CD4-positive, alpha-beta T cell treated with Interferon gamma for 1 hour (primary cell): ENCODE results near the gene PAGR1.
A peak's percentile ranks its signal among the peaks of the same experiment; 100 is the strongest.
"Not testable (repeated sequence)": the region's sequence is repeated elsewhere in the genome, so short reads cannot be mapped to it uniquely, and the experiment has no call there.

ENCODE experiments used
- DNase-seq: peaks from one replicate; pipeline ENCODE4 v3.0.0-alpha.2; 2020

Gene PAGR1

GRCh38 chr16:29813644-29814562 lies 2.0 kb upstream of the PAGR1 start:
- DNase-seq: no peak

GRCh38 chr16:29814592-29814991 lies 1.4 kb upstream of the PAGR1 start:
- DNase-seq: no peak

GRCh38 chr16:29815032-29815721 lies 775 bp upstream of the PAGR1 start:
- DNase-seq: no peak

- DNase-seq: peak; percentile 41
Observed at GRCh38 chr16:29816694-29817441, 916 bp downstream of the PAGR1 start.

GRCh38 chr16:29818082-29818481 lies 2.1 kb downstream of the PAGR1 start:
- DNase-seq: no peak

GRCh38 chr16:29819506-29819905 lies 3.6 kb downstream of the PAGR1 start:
- no peak for DNase-seq

- DNase-seq: peak; percentile 50
Observed at GRCh38 chr16:29820271-29820701, 4.3 kb downstream of the PAGR1 start, which contains the start of gene MVP. TSS of gene MVP (plus strand) at chr16:29820462. CDS start at chr16:29830550, 10,088 bp downstream.

- peak; percentile 55 for DNase-seq
Observed at GRCh38 chr16:29820730-29821642, 5.0 kb downstream of the PAGR1 start.

- no peak for DNase-seq
Observed at GRCh38 chr16:29821643-29822115, 5.7 kb downstream of the PAGR1 start.

GRCh38 chr16:29824589-29825144 lies 8.7 kb downstream of the PAGR1 start:
- DNase-seq: no peak

- DNase-seq: no peak
Observed at GRCh38 chr16:29825145-29826044, 9.4 kb downstream of the PAGR1 start.

- DNase-seq: no peak
Observed at GRCh38 chr16:29826342-29826695, 10.4 kb downstream of the PAGR1 start.

GRCh38 chr16:29830774-29831173 lies 14.8 kb downstream of the PAGR1 start:
- no peak for DNase-seq

- DNase-seq: no peak
Observed at GRCh38 chr16:29831490-29831889, 15.5 kb downstream of the PAGR1 start.

GRCh38 chr16:29833219-29833618 lies 17.3 kb downstream of the PAGR1 start:
- DNase-seq: not testable (repeated sequence)

- no peak for DNase-seq
Observed at GRCh38 chr16:29834079-29834478, 18.1 kb downstream of the PAGR1 start.

- no peak for DNase-seq
Observed at GRCh38 chr16:29835926-29836325, 20.0 kb downstream of the PAGR1 start.

- no peak for DNase-seq
Observed at GRCh38 chr16:29836623-29837022, 20.7 kb downstream of the PAGR1 start.

- DNase-seq: no peak
Observed at GRCh38 chr16:29837841-29838240, 21.9 kb downstream of the PAGR1 start.

- DNase-seq: no peak
Observed at GRCh38 chr16:29839822-29840221, 23.9 kb downstream of the PAGR1 start.

- no peak for DNase-seq
Observed at GRCh38 chr16:29840240-29840639, 24.3 kb downstream of the PAGR1 start.
